Caco-2 (cell line): Measurements from ENCODE around the gene ITGB2. TPM values are rescaled to one million over a fixed set of nuclear protein-coding genes. Genes with fewer than 3 reads are reported as not detected.

ENCODE experiments used
- BruUV-seq: library from RNA; stranded (reverse); fragments of 400-500 nt; replicated peaks from 2 replicates; lab custom pipeline; 2021; lab: Mats Ljungman, UMichigan
- CTCF ChIA-PET: fragments of 300-600 bp; sonication (Branson Sonifier 250); formaldehyde crosslinking; loops from one replicate; lab custom pipeline; 2022; ENCODE audit warnings: antibody characterized with exemption; lab: Charles Lee
- POLR2A ChIA-PET: fragments of 300-600 bp; sonication (Branson Sonifier 250); formaldehyde crosslinking; loops from one replicate; lab custom pipeline; 2022; ENCODE audit warnings: antibody characterized with exemption; lab: Charles Lee
- DNase-seq, 2 experiments: peaks; one replicate each; pipeline versions ENCODE4 v3.0.0 to v3.0.0-alpha.2; 2020 to 2022
- H3K27me3 ChIP-seq: replicated peaks from 2 replicates; pipeline ENCODE4 v1.6.0; 2011; ENCODE audit warnings: low read length; ENCODE audit not compliant: control insufficient read depth, insufficient read depth
- H3K36me3 ChIP-seq: 2 replicates; pipeline ENCODE4 v1.5.1; 2011; ENCODE audit warnings: low read length; ENCODE audit not compliant: control insufficient read depth, insufficient read depth
- H3K4me1 ChIP-seq: fragments of 250-450 bp; sonication (Bioruptor Pico); 2 replicates; pipeline ENCODE4 v1.5.1; 2020; ENCODE audit warnings: mild to moderate bottlenecking
- H3K4me3 ChIP-seq: 2 replicates; pipeline ENCODE4 v1.5.1; 2011; ENCODE audit warnings: low read depth, mild to moderate bottlenecking, control low read depth, low read length
- H3K9me3 ChIP-seq: fragments of 250-450 bp; sonication (Bioruptor Pico); 2 replicates; pipeline ENCODE4 v1.5.1; 2020; ENCODE audit warnings: mild to moderate bottlenecking, moderate library complexity
- H3K27ac Mint-ChIP-seq: one replicate; pipeline ENCODE4 v1.8.0; 2022; ENCODE audit warnings: mixed read lengths; ENCODE audit not compliant: unreplicated experiment
- H3K27me3 Mint-ChIP-seq: one replicate; pipeline ENCODE4 v1.8.0; 2022; ENCODE audit warnings: mixed read lengths; ENCODE audit not compliant: insufficient read depth, unreplicated experiment
- H3K36me3 Mint-ChIP-seq: one replicate; pipeline ENCODE4 v1.8.0; 2022; ENCODE audit warnings: mild to moderate bottlenecking, mixed read lengths; ENCODE audit not compliant: insufficient read depth, unreplicated experiment
- H3K4me1 Mint-ChIP-seq: one replicate; pipeline ENCODE4 v1.8.0; 2022; ENCODE audit warnings: low read depth, mixed read lengths; ENCODE audit not compliant: unreplicated experiment
- H3K4me3 Mint-ChIP-seq: one replicate; pipeline ENCODE4 v1.8.0; 2022; ENCODE audit warnings: mild to moderate bottlenecking, moderate library complexity, mixed read lengths; ENCODE audit not compliant: unreplicated experiment
- H3K9me3 Mint-ChIP-seq: one replicate; pipeline ENCODE4 v1.8.0; 2022; ENCODE audit warnings: mixed read lengths; ENCODE audit not compliant: unreplicated experiment
- CTCF ChIP-seq, 2 experiments: fragments of 200-600 bp in 1 of 2; IDR thresholded peaks; 1 replicate in 1 of 2; 2 replicates in 1 of 2; pipeline versions ENCODE4 v1.5.1 to v1.8.0; 2011 to 2022; ENCODE audit warnings: antibody characterized with exemption in 1 of 2, control low read depth in 1 of 2, inconsistent platforms in 1 of 2, low read depth in 1 of 2, low read length in 1 of 2, mild to moderate bottlenecking in 1 of 2, moderate library complexity in 1 of 2; ENCODE audit not compliant: insufficient read depth in 1 of 2, severe bottlenecking in 1 of 2, unreplicated experiment in 1 of 2
- intact Hi-C: fragments of 100-400 bp; cut with micrococcal nuclease; formaldehyde crosslinking; loops from one replicate; pipeline ENCODE4 v1.10.0; 2022; ENCODE audit not compliant: unreplicated experiment
- total RNA-seq: library from RNA; stranded (reverse); gene quantifications from 2 replicates; pipeline ENCODE4 v1.2.3, GENCODE V29; 2022

The ITGB2 gene
- total RNA-seq, 1 experiment from 2014 or later = 0.48 TPM

GRCh38 chr21:44858291-44858690 lies 62.4 kb downstream of the ITGB2 start:
- H3K27me3 Mint-ChIP-seq = no peaks in the 10 kb centered on the region
- ChIA-PET POLR2A (no interaction called here), CTCF (no interaction called here)
- Histone ChIP-seq H3K4me3 (no peak overlapping the region), H3K9me3 (no peaks in the 10 kb centered on the region), H3K4me1 (no peaks in the 10 kb centered on the region), H3K27me3 (no peaks in the 10 kb centered on the region), H3K36me3 (no peaks in the 10 kb centered on the region; the same call in 1 of the 2 replicates)
- no peaks in the 10 kb centered on the region for H3K9me3 Mint-ChIP-seq
- peaks cover 5% of the 10 kb centered on the region for H3K4me1 Mint-ChIP-seq
- intact Hi-C loops = no loop called here
- H3K36me3 Mint-ChIP-seq = peaks cover 86% of the 10 kb centered on the region
- no peak overlapping the region for H3K4me3 Mint-ChIP-seq
- DNase-seq = no peak
- TF ChIP-seq CTCF (IDR thresholded peaks at IDR 0.05; ENCODE audit: insufficient read depth in 1 of 2, low read depth in 1 of 2, low read length in 1 of 2, severe bottlenecking in 1 of 2, unreplicated experiment in 1 of 2) = no peak
- BruUV-seq = no TSS peak
- no peak overlapping the region for H3K27ac Mint-ChIP-seq

- Mint-ChIP-seq H3K4me3 (no peak overlapping the region), H3K27me3 (no peaks in the 10 kb centered on the region), H3K36me3 (peaks cover 86% of the 10 kb centered on the region), H3K4me1 (peaks cover 5% of the 10 kb centered on the region), H3K9me3 (no peaks in the 10 kb centered on the region), H3K27ac (no peak overlapping the region)
- no TSS peak for BruUV-seq
- no peak for DNase-seq
- ChIA-PET CTCF (no interaction called here), POLR2A (no interaction called here)
- no peak for TF ChIP-seq CTCF (IDR thresholded peaks at IDR 0.05; ENCODE audit: insufficient read depth in 1 of 2, low read depth in 1 of 2, low read length in 1 of 2, severe bottlenecking in 1 of 2, unreplicated experiment in 1 of 2)
- H3K9me3 ChIP-seq = no peaks in the 10 kb centered on the region
- H3K27me3 ChIP-seq = no peaks in the 10 kb centered on the region
- no peaks in the 10 kb centered on the region; the same call in 1 of the 2 replicates for H3K36me3 ChIP-seq
- H3K4me1 ChIP-seq = no peaks in the 10 kb centered on the region
- no peak overlapping the region for H3K4me3 ChIP-seq
- intact Hi-C loops = no loop called here
These were observed 63.4 kb downstream of the ITGB2 start for GRCh38 chr21:44857127-44857892.

- Histone ChIP-seq H3K4me3 (no peak overlapping the region), H3K36me3 (no peaks in the 10 kb centered on the region; the same call in 1 of the 2 replicates), H3K27me3 (no peaks in the 10 kb centered on the region), H3K4me1 (no peaks in the 10 kb centered on the region), H3K9me3 (no peaks in the 10 kb centered on the region)
- intact Hi-C loops = no loop called here
- H3K4me3 Mint-ChIP-seq = no peak overlapping the region
- no peaks in the 10 kb centered on the region for H3K27me3 Mint-ChIP-seq
- no TSS peak for BruUV-seq
- DNase-seq = no peak
- H3K36me3 Mint-ChIP-seq = peaks cover 85% of the 10 kb centered on the region
- TF ChIP-seq CTCF (IDR thresholded peaks at IDR 0.05; ENCODE audit: insufficient read depth in 1 of 2, low read depth in 1 of 2, low read length in 1 of 2, severe bottlenecking in 1 of 2, unreplicated experiment in 1 of 2) = no peak
- H3K27ac Mint-ChIP-seq = no peak overlapping the region
- ChIA-PET POLR2A (no interaction called here), CTCF (no interaction called here)
- no peaks in the 10 kb centered on the region for H3K9me3 Mint-ChIP-seq
- no peaks in the 10 kb centered on the region for H3K4me1 Mint-ChIP-seq
These were observed 64.6 kb downstream of the ITGB2 start for GRCh38 chr21:44856131-44856530.
